22Rv1 (cell line): ENCODE measurements around the gene RTN4R.

ENCODE experiments used
- H3K27ac ChIP-seq: fragments of 450-650 bp; 2 replicates; pipeline ENCODE4 v1.5.1; 2017
- ZFX ChIP-seq: fragments of 450-650 bp; IDR thresholded peaks from 2 replicates; pipeline ENCODE4 v1.6.1; 2017; ENCODE audit warnings: antibody characterized with exemption, borderline replicate concordance
- TF ChIP-seq, protein P1 (sequence below): fragments of 450-650 bp; IDR thresholded peaks from 2 replicates; pipeline ENCODE4 v1.5.1; 2017; ENCODE audit warnings: mild to moderate bottlenecking

RTN4R gene

DNA sequence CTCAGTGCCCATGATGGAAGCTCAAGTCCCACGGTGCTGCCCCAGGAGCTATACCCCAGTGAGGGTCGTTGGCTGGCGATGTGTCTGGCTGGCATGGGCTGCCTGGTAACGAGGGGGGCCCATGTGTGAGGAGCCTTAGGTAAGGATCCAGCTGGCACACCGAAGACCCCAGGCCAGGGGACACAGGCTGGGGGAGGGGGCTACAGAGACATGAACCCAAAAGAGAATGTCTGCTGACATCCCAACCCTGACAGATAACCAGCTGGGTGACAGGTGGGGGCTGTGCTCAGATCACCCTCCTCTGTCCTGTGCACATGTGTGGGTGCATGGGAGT is 39.2 kb downstream of the RTN4R start:
- H3K27ac ChIP-seq: no peak overlapping the region
- TF ChIP-seq, protein P1, sequence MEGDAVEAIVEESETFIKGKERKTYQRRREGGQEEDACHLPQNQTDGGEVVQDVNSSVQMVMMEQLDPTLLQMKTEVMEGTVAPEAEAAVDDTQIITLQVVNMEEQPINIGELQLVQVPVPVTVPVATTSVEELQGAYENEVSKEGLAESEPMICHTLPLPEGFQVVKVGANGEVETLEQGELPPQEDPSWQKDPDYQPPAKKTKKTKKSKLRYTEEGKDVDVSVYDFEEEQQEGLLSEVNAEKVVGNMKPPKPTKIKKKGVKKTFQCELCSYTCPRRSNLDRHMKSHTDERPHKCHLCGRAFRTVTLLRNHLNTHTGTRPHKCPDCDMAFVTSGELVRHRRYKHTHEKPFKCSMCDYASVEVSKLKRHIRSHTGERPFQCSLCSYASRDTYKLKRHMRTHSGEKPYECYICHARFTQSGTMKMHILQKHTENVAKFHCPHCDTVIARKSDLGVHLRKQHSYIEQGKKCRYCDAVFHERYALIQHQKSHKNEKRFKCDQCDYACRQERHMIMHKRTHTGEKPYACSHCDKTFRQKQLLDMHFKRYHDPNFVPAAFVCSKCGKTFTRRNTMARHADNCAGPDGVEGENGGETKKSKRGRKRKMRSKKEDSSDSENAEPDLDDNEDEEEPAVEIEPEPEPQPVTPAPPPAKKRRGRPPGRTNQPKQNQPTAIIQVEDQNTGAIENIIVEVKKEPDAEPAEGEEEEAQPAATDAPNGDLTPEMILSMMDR: no peak
- TF ChIP-seq ZFX: no peak

DNA sequence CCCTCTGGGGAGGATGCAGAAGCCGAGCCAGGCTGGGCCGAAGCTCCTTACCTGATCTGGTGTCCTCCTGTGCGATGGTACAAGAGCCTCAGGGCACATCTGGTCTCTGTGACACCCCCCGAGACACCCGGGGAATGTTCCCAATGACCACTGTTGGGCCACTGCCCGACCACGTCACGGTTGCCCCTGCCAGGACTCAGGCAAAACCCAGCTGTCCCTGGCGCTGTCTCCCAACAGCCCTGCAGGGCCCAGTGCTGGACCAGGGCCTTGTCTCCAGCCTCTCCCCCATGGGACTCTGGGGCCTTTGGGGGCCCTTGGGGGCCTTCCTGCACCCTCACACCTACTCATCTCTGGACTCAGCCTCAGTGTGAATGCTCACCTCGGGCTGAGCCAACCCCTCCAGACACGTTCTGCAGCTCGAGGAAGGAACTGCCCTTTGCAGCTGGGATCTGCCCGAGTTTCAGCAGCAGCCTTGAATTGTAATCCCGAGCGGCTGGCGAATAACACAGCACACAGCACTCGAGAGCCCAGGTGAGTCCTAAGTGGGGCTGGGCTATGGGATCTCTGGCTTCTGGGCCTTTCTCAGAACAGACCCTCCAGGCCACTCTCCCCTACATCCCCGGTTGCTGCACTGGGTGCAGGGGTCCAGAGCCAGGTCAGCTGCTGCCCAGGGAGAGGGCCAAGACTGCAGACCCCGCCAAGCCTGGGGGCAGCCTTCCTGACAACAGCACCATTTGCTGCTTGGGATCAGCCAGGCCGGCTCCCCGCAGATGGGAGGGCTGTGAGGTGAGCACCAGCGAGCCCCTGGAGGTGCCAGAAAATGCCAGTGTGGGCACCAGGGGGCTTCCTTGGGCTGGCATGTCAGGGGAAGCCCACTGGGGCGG is 39.8 kb downstream of the RTN4R start:
- TF ChIP-seq ZFX: no peak
- TF ChIP-seq, protein P1: no peak
- H3K27ac ChIP-seq: no peak overlapping the region

DNA sequence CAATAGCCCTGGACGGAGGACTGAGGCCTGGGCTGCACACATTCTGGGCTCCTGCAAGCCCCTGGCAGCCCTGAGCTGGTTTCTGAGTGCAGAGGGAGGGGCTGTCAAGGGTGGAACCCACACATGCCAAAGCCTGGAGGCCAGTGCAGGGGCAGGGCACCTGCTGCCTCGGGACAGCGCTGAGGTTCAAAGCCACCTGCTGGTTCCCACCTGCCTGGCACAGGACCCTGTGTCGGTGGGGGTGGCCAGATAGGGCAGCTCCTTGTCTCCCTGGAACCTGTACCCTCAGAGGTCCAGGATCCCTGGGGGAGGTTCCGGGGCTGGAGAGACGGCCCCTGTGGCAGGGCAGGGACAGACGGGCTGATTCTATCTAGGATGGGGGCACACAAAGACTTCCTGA is 40.8 kb downstream of the RTN4R start:
- H3K27ac ChIP-seq: no peak overlapping the region
- TF ChIP-seq, protein P1: no peak
- TF ChIP-seq ZFX: no peak

DNA sequence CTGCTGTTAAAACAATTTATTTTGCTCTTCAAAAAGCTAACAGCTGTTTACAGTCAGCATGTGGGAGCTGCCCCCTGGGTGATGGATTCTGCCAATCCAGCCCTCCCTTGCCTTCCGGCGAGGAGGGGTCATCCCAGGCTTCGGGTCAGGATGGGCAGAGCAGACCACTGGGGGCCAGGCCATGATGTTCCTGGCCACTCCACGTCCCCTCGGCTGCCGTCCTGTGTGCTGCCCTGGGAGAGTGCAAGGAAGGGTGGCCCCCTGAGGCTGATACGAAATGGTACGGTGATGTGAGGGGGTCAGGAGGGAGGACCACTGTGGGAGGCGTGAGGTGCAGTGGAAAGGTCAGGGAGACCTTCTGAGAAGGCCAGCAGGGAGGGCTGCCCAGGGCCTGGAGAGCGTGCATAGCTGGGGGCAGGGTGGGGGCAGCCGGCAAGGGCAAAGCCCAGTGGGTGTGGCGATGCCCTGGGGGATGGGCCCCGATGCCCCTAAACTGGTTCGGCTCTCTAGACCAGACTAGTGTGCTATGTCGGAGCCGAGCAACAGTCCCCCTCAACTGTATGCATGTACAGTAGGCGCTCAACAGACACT is 41.3 kb downstream of the RTN4R start:
- no peak overlapping the region for H3K27ac ChIP-seq
- TF ChIP-seq, protein P1: no peak
- no peak for TF ChIP-seq ZFX

DNA sequence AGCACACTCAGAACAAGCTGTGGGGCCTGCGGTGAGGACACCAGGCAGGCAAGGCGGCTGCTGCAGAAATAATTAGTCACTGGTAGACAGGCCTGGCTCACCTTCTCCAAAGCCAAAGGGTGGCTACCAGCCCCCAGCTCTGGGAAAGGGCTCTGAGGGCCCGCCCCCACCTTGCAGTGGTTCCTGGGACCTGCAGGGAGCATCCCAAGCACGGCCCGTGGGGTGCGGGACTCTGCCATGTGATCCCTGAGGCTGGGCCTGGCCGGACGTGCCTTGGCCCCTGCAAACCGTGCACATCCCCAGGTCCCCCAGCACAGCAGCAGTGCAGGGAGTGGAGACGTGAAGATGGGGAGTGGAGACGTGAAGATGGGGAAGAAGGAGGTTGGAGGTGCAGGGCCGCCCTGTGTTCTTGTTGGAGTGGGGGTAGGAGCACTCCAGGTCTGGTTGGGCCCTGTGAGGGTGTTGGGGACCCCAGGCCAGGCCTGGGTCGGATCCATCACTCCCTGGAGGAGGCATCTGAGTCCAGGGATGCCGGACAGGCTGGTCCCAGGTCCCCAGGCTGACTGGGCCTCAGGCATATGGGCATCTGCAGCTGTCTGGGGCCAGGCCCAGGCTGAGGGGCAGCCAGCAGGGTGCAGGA is 41.9 kb downstream of the RTN4R start:
- TF ChIP-seq, protein P1: no peak
- no peak for TF ChIP-seq ZFX
- no peak overlapping the region for H3K27ac ChIP-seq

DNA sequence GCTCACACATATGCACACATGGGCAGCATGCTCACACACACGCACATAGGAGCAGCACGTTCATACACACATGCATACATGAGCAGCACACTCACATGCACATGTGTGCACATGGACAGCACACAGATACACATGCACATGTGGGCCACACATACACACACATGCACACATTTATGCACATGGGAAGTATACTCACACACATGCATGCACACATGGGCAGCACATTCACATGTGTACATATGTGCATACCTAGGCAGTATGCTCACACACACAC is 42.5 kb downstream of the RTN4R start:
- TF ChIP-seq, protein P1: no peak
- TF ChIP-seq ZFX: no peak
- no peak overlapping the region for H3K27ac ChIP-seq

DNA sequence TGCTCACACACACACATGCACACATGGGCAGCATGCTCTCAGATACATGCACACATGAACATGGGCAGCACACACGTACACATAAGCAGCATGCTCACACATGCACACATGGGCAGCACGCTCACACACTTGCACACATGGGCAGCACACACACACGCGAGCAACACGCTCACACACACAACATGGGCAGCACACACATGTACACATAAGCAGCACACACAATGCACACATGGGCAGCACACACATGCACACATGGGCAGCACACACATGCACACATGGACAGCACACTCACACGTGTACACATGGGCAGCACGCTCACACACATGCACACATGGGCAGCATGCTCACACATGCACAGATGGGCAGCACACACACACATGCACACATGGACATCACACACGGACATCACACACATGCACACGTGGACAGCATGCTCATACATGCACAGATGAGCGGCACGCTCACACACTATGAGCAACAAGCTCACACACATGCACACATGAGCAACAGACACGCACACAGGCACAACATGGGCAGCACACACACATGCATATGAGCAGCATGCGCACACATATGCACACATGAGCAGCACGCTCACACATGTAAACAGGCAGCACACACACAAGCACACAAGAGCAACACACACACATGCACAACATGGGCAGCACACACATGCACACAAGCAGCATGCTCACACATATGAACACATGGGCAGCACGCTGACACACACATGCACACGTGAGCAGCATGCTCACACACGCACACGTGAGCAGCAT is 43.0 kb downstream of the RTN4R start:
- H3K27ac ChIP-seq: no peak overlapping the region
- TF ChIP-seq ZFX: no peak
